ENCODE measurements around the gene PAK1.

Gene PAK1

GRCh38 chr11:77361184-77361583, 112.7 kb downstream of the PAK1 start:
- DNase-seq = no peak

GRCh38 chr11:77359481-77359880, 114.4 kb downstream of the PAK1 start:
- DNase-seq = no peak

DNA sequence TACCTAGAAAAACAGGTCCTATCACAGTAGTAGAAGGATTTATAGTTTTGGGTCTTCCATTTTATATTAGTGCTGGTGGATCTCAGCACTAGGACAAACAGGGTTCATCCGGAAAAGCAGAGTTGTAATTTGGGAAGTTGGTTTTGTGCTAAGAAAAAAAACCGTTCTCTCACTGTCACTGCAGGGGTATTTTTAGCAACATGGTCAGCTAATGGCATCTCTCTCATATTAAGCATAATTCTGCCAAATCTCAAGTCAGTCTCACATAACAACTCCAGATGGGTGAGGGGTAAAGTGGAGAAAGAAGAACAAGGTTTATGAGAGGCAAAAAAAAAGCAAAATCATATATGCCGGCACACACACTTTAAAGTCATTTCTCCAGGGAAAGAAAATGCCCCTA, 120.8 kb downstream of the PAK1 start:
- no peak for DNase-seq

DNA sequence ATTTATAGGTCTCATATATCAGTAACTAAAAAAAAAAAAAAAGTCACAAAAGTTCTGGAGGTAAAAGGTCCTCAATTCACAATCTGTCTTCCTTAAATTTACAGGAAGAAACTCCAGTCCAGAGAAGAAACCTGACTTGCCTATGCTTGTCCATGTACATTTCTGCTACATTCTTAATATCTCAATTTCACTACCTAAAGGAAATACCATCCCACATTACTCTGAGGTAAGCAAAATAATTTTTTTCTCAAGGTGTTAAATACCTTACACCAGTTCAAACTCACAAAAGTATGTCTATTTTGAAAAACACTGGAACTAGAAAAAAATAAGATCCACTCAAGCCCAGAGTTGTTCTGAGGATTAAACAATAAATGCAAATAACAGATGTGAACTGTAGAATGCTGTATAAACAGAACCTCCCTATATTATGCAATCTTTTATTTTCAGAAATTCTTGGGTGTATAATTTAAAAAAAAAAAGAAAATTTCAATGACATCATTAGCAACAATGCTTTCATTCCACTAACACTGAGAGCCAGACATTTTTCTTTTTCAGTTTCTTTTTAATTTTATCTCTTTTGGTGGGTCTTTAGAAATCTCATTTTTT, 122.5 kb downstream of the PAK1 start:
- DNase-seq = no peak

GRCh38 chr11:77347948-77348347, 125.9 kb downstream of the PAK1 start:
- DNase-seq = no peak

- DNase-seq = no peak
Measured at GRCh38 chr11:77346906-77347603, 126.8 kb downstream of the PAK1 start.

GRCh38 chr11:77345621-77346020, 128.3 kb downstream of the PAK1 start:
- no peak for DNase-seq

DNA sequence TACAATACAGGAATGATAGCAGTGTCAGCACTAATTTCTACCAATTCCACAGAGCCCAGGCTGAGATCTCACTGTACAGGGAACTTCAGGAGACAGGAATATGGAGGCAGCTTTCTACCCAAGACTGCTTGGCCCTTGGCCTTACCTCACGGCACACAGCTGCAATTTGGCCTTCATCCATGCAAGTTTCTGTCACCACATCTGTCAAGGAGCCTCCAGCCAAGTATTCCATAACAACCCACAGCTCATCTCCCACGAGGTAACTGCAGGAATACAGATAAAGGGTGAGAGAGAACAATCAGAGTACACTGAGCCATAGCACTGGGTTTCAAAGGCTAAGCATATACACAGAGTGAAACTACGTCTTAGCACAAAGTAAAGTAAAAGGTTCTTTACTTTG, 133.4 kb downstream of the PAK1 start:
- no peak for DNase-seq

DNA sequence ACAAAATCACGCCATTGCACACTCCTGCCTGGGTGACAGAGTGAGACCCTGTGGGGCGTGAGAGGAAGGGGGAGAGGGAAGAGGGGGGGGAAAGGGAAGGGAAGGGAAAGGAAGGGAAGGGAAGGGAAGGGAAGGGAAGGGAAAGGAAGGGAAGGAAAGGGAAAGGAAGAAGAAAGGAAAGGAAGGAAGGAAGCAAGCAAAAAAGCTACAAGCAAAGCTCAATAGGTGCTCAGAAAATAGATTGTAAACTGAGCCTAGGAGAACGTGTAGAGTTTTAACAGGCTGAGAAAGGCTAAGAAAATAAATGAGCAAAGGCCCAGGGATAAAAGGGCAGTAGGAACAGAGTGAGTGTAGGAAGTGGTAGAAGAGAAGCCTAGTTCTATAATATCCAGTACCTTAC, 141.6 kb downstream of the PAK1 start:
- DNase-seq = no peak

- no peak for DNase-seq
Measured at GRCh38 chr11:77325159-77325558, 148.7 kb downstream of the PAK1 start.

DNA sequence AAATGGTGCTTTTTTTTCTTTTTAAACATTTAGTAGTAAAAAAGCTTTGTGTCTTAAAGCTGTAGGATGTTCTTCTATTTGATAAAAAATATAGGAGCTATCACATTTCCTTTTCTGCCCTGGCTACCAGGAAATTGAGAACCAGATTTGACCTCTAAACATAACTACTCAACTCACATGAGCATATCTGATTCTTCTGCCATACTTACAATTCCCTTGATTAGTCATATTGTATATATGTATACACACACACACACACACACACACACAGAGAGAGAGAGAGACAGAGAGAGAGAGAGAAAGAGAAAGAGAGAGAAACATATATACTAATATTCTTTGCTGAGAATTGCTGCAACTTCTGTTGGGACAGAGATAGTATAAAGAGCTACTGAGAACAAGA, 149.4 kb downstream of the PAK1 start:
- DNase-seq = no peak

DNA sequence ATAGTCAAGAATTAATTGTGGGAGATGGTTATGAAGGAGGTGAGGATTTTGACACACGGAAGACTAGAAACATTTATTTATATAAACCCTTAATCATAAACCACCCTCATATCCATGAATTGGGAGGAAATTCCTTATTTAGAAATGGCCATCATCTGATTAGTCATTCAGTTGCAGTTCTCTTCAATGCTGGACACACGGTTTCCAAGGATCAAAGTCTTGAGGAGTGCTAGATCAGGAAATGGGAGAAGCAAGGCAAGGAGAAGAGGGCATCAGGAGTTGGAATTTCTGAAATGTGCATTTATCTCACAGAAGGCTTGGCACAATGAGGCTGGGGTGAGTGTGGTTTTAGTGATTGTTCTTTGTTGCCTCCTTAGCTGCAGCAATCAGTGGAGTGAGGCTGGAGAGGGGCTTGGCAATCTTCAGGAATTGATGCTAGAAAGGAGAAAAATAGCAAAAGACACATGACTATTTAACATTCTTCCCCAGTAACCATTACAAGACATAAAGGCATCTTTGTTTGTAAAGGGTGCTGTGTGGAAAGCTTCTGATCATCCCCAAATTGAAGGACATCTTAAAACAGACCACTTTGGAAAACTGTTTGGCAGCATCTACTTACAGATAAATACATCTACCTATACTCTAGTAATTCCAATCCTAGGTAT, 150.8 kb downstream of the PAK1 start:
- DNase-seq = no peak

GRCh38 chr11:77322506-77322905, 151.4 kb downstream of the PAK1 start:
- DNase-seq = no peak

GRCh38 chr11:77320351-77320750, 153.5 kb downstream of the PAK1 start:
- no peak for DNase-seq

DNA sequence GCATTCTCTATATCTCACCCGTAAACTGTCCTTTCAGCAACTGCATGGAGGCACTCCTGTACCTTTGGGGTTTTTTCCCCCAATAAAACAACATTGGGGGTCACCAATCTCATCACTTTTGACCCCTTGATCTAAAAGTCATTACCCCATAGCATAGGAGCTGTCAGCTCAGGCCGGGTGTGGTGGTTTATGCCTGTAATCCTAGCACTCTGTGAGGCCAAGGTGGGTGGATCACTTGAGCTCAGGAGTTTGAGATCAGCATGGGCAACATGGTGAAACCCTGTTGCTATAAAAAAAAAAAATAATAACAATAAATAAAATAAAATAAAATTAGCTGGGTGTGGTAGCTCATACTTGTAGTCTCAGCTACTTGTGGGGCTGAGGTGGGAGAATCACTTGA, 155.3 kb downstream of the PAK1 start:
- DNase-seq = no peak

DNA sequence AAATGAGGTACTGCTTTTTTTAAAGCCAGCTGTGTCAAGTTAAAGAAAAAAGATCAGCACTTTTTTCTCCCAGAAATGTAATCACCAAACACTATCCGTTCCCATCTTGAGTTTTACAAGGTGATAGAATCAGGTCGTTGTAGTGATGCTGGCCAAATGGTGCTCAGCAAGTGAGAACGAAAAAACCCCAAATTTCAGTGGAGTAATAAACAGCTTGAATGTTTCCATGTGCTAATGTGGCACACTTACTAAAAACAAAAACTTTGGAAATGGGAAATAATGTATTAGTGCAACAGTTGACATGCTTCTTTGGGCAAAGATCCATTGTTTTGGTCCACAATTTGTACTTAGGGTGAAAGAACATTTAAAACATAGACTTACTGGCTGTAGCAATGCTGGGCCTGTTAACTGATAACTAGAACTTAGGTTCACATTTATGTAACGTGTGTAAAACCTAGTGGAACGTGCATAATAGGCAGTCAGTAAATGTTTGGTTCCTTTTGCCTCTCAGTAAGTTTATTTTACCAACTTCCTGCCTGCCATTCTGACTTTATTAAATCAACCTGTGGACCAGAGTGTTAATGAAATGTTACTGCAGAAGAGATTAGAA, 157.1 kb downstream of the PAK1 start:
- no peak for DNase-seq

DNA sequence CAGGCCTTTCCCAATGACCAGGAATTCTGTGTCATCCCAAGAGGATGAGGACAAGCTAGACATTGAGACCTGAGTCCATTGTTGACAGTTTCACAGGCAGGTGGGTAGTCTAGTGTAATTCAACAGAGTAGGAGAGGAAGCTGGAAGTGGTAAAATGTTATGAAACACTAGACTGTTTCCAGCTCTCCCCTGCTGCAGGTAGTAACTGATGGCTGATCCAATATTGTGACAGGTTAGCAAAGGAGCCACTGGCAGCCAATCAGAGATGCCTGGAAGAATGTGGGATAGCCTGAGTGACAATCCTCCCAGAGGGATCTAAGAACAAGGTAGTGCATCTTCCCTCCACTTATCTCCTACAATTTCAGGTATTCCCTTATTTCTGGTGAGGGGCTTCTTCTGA, 161.8 kb downstream of the PAK1 start:
- DNase-seq = no peak

GRCh38 chr11:77311701-77312100, 162.2 kb downstream of the PAK1 start:
- no peak for DNase-seq

DNA sequence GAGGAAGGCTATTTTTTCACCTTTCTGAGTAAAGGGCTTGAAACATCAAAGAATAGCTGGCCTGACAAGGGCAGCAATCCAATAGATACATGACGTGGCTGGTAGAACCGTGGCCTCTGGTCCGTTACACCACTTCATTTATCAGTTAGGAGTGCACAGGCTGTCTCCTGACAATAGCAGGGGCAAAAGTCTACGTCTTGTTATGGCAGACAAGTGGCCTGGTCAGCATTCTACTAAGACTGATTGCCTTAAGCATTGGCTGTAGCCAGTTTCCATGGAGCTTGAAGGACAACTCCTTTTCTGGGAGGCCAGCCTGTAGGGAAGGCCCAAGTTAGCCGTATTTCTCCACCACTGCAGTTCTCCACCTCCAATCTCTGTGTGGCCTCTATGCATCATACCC, 163.2 kb downstream of the PAK1 start:
- DNase-seq = no peak

DNA sequence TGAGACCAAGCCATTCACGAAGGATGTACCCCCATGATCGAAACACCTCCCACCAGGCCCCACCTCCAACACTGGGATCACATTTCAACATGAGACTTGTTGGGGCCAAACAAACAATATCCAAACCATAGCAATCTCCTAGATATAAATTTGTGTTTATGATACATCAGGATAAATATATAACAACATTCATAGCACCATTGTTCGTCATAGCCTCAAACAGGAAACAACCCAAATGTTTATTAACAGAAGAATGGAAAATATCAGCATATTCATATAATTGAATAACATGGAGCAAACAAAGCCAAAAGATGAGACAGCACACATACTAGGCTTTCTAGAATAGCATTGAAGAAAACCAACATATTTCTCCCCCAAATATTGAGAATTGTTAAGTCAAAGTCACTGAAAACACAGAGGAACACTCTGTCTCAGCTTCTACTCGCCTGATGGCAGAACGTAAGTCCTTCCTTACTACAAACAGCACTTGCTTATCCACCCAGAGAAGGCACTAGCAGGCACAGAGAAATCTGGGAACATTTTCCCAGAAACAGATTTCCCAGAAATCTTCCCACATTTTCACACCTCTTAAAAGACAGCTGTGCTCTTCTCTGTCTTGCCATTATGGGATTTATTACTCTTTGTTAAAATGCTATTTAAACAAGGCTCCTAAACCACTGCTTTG, 164.4 kb downstream of the PAK1 start:
- DNase-seq = no peak

DNA sequence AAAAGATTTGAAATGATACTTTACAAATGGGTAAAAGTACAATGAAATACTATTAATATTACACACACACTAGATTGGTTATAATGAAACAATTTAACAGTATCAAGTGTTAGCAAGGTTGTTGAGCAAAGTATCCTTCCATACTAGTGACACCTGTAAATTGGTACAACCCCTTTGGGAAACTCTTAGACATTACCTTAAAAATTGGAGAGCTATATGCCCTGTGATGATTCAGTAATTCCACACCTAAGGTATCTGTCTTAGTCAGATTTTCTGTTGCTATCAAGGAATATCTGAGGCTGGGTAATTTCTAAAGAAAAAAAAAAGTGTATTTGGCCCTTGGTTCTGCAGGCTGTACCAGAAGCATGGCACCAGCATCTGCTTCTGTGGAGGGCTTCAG, 165.1 kb downstream of the PAK1 start:
- DNase-seq = no peak

- no peak for DNase-seq
Measured at GRCh38 chr11:77303328-77303727, 170.6 kb downstream of the PAK1 start.

DNA sequence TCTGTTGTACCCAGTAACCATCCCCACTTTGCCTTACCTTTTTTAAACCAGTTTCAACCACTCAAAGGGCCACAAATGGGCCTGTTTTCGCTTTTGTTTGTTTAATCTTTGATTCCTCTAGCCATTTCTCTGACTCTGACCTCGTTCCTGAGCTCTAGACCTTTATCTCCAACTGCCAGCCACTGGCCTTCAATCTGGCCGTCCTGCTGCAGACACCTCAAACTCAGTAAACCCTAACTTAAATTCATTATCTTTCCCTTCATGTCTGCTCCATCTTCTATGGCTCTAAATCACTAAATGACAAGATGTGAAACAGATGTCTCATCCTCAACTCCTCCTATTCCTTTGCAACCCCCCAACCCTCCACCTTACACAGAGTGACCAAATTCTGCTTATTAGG, 171.1 kb downstream of the PAK1 start:
- DNase-seq = no peak

DNA sequence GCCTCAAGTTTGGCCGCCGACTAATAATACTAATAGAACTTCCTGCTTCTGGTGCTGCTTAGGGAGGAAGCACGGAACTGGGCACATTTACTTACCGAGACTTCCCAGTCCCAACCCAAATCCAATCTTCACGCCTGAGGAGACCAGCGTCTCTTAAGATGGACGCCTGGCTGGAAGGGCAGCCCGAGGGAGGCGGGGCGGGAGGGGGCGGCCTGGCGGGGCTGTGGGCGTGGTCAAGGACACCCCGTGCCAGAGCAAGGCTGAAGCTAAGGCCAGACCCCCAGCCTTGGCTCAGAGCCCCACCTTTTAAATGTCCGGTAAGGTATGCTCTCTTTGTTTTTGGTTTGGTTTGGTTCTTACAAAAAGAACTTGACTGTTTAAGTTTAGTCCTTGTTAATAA, 172.4 kb downstream of the PAK1 start, which contains the start of gene GDPD4:
GDPD4 (minus strand) TSS at position 177 of the 400 bp plus-strand sequence. CDS start 16,549 bp downstream, outside the sequence.
- DNase-seq = no peak

Data from activated CD4-positive, alpha-beta T cell treated with anti-CD3 and anti-CD28 coated beads for 4 hours (primary cell).